K562 (cell line): Measurements from ENCODE around the gene TTC28. TPM values are rescaled to one million over a fixed set of nuclear protein-coding genes. Genes with fewer than 3 reads are reported as not detected.

Experiments used
- ARID2 ChIP-seq: fragments of 450-650 bp; IDR thresholded peaks from 2 replicates; pipeline ENCODE4 v1.6.1; 2017; ENCODE audit warnings: antibody characterized with exemption, mild to moderate bottlenecking
- ARNT ChIP-seq, 2 experiments: fragments of 450-650 bp; IDR thresholded peaks; 2 replicates each; pipeline ENCODE4 v1.6.1; 2016; ENCODE audit warnings: mild to moderate bottlenecking in 1 of 2
- EP300 ChIP-seq: IDR thresholded peaks from 2 replicates; pipeline ENCODE4 v1.6.1; 2012; ENCODE audit warnings: low read length, improper control_type of control experiment
- EP400 ChIP-seq: fragments of 450-650 bp; IDR thresholded peaks from 2 replicates; pipeline ENCODE4 v1.6.1; 2017; ENCODE audit warnings: antibody characterized with exemption, mild to moderate bottlenecking, moderate library complexity
- FOXJ3 ChIP-seq: sonication (generic); formaldehyde crosslinking; IDR thresholded peaks from 2 replicates; pipeline ENCODE4 v1.4.0; 2020; ENCODE audit warnings: mild to moderate bottlenecking, missing genetic modification reagents
- MEF2A ChIP-seq: IDR thresholded peaks from 2 replicates; pipeline ENCODE4 v1.6.1; 2011; ENCODE audit warnings: low read depth, mild to moderate bottlenecking, low read length, moderate library complexity; ENCODE audit not compliant: control insufficient read depth
- MYBL2 ChIP-seq, 2 experiments: fragments of 450-650 bp in 1 of 2; sonication (generic) in 1 of 2; formaldehyde crosslinking in 1 of 2; IDR thresholded peaks; 2 replicates each; pipeline versions ENCODE4 v1.6.1 to v1.8.1; 2017 to 2022; ENCODE audit warnings: borderline replicate concordance in 1 of 2, inconsistent platforms in 1 of 2, low read depth in 1 of 2, mild to moderate bottlenecking in 1 of 2, missing genetic modification reagents in 1 of 2, moderate library complexity in 1 of 2
- PTRF ChIP-seq: fragments of 450-650 bp; IDR thresholded peaks from 2 replicates; pipeline ENCODE4 v1.6.1; 2016; ENCODE audit warnings: mild to moderate bottlenecking, missing genetic modification characterization, missing compliant biosample characterization
- SMC3 ChIP-seq: conservative IDR thresholded peaks from 2 replicates; pipeline ENCODE4 v1.6.1; 2011; ENCODE audit warnings: low read depth, low read length, improper control_type of control experiment; ENCODE audit not compliant: insufficient read depth
- SP1 ChIP-seq: sonication (generic); formaldehyde crosslinking; IDR thresholded peaks from 2 replicates; pipeline ENCODE4 v1.8.1; 2022; ENCODE audit warnings: mild to moderate bottlenecking, missing genetic modification reagents
- TRIM24 ChIP-seq, 2 experiments: fragments of 450-650 bp; IDR thresholded peaks; 2 replicates each; pipeline ENCODE4 v1.6.1; 2016
- ZBTB26 ChIP-seq: fragments of 450-650 bp; formaldehyde crosslinking; IDR thresholded peaks from 2 replicates; pipeline ENCODE4 v1.4.0; 2022; ENCODE audit warnings: missing genetic modification characterization
- ZNF224 ChIP-seq: sonication (generic); formaldehyde crosslinking; IDR thresholded peaks from 2 replicates; pipeline ENCODE4 v1.8.0; 2022; ENCODE audit warnings: mild to moderate bottlenecking, missing genetic modification reagents
- ZNF24 ChIP-seq: fragments of 450-650 bp; IDR thresholded peaks from 2 replicates; pipeline ENCODE4 v1.6.1; 2016
- ZNF699 ChIP-seq: fragments of 250-450 bp; sonication (Bioruptor Pico); IDR thresholded peaks from 2 replicates; pipeline ENCODE4 v1.8.0; 2021; ENCODE audit warnings: mild to moderate bottlenecking, moderate library complexity; ENCODE audit not compliant: insufficient replicate concordance
- ZNF717 ChIP-seq: fragments of 250-450 bp; sonication (Bioruptor Pico); IDR thresholded peaks from 2 replicates; pipeline ENCODE4 v1.5.0; 2021
- polyA plus RNA-seq, 8 experiments: library from polyadenylated mRNA; depleted of rRNA in 4 of 8; stranded (reverse) in 5 of 8; unstranded in 3 of 8; fragments of >200 nt; fragmentation: Nextera tagmentation in 2 of 8; fragmentation: Illumina TruSeq in 1 of 8; extraction: Ambion mirVana in 2 of 8; extraction: Trizol in 1 of 8; gene quantifications; 2 replicates each; pipeline versions ENCODE4 v1.2.1 to v1.2.3, GENCODE V29; 2011 to 2014; ENCODE audit warnings: inconsistent platforms in 1 of 8, missing spikeins in 1 of 8
- total RNA-seq, 7 experiments: library from RNA; depleted of rRNA in 6 of 7; stranded (reverse); fragments of >200 nt in 6 of 7; fragmentation: Illumina TruSeq in 2 of 7; extraction: Trizol in 2 of 7; gene quantifications; 2 replicates each; pipeline versions ENCODE4 v1.2.1 to v1.2.3, GENCODE V29; 2011 to 2021; ENCODE audit warnings: low replicate concordance in 1 of 7
- TF ChIP-seq, protein P1 (sequence below), 3 experiments: IDR thresholded peaks in 2 of 3; conservative IDR thresholded peaks in 1 of 3; 2 replicates each; pipeline ENCODE4 v1.5.1; 2011 to 2012; ENCODE audit warnings: low read length in 3 of 3, mild to moderate bottlenecking in 3 of 3, control low read depth in 2 of 3, improper control_type of control experiment in 1 of 3, inconsistent platforms in 1 of 3, low read depth in 1 of 3, mixed read lengths in 1 of 3, moderate library complexity in 1 of 3; ENCODE audit not compliant: insufficient read depth in 2 of 3
- TF ChIP-seq, protein P2 (sequence below): fragments of 450-650 bp; formaldehyde crosslinking; IDR thresholded peaks from 2 replicates; pipeline ENCODE4 v1.4.0; 2020; ENCODE audit warnings: mild to moderate bottlenecking, mixed read lengths
- TF ChIP-seq, protein P3 (sequence below): fragments of 450-650 bp; formaldehyde crosslinking; IDR thresholded peaks from 2 replicates; pipeline ENCODE4 v1.4.0; 2020; ENCODE audit warnings: mild to moderate bottlenecking, moderate library complexity

Gene TTC28
- total and polyA plus RNA-seq, 9 of the 15 experiments (the other 6 are each of a cell fraction or from before 2014, with no cell fraction given): 0.22 to 10.7 (median 3.1) TPM

DNA sequence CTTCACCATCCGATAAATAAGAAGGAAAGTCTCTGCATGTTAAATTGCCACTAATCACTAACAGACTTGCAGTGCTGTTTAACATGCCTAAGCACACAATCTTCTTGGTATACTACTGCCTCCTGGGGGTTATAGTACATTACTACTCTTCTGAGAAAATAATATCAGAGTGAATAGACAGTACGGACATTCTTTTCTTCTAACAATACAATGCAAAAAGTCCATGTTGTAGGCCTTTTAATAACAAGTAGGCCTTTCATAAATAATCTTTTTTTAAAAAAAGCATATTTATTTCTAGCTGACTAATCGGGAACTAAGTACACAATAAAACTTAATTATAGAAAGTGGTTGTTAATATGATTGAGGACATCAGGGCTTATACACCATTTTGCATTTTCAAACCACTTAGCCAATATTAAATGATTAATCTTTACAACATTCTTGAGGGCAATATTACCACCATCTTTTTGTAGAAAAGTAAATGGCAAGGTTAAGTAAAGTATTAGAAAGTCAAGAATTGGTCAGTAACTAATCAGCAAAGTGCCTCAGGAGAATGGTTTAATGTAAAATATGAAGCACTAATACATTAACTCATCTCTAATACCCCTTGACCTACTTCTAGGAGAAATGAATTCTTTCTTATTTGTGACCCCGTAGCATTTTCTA, 84.7 kb downstream of the TTC28 start (continued):
- TF ChIP-seq EP300 (no peak), EP400 (no peak), ARNT (IDR thresholded peaks at IDR 0.05) (no peak), ZNF699 (CRISPR knock-in tag) (no peak), ZBTB26 (CRISPR knock-in tag) (no peak), MYBL2 (IDR thresholded peaks at IDR 0.05; ENCODE audit: low read depth) (no peak), MYBL2 (CRISPR knock-in tag; IDR thresholded peaks at IDR 0.05; ENCODE audit: borderline replicate concordance) (no peak), ZNF24 (no peak), PTRF (no peak), MEF2A (no peak), ZNF717 (no peak), ARID2 (0 out of 2 replicates have a peak, but pooled peaks have one; percentile 49), TRIM24 (IDR thresholded peaks at IDR 0.05) (no peak), FOXJ3 (no peak), SP1 (CRISPR knock-in tag) (no peak), ZNF224 (CRISPR knock-in tag) (no peak), SMC3 (peak; percentile 66)
- TF ChIP-seq, protein P1, sequence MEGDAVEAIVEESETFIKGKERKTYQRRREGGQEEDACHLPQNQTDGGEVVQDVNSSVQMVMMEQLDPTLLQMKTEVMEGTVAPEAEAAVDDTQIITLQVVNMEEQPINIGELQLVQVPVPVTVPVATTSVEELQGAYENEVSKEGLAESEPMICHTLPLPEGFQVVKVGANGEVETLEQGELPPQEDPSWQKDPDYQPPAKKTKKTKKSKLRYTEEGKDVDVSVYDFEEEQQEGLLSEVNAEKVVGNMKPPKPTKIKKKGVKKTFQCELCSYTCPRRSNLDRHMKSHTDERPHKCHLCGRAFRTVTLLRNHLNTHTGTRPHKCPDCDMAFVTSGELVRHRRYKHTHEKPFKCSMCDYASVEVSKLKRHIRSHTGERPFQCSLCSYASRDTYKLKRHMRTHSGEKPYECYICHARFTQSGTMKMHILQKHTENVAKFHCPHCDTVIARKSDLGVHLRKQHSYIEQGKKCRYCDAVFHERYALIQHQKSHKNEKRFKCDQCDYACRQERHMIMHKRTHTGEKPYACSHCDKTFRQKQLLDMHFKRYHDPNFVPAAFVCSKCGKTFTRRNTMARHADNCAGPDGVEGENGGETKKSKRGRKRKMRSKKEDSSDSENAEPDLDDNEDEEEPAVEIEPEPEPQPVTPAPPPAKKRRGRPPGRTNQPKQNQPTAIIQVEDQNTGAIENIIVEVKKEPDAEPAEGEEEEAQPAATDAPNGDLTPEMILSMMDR (IDR thresholded peaks at IDR 0.05 in 2 of 3, conservative IDR thresholded peaks at IDR 0.05 in 1 of 3; ENCODE audit: insufficient read depth in 2 of 3, low read depth in 1 of 3, low read length in 3 of 3): peak; percentile 48 to 77 (median 53); a peak in 5 of 6 replicates
- TF ChIP-seq, protein P2, sequence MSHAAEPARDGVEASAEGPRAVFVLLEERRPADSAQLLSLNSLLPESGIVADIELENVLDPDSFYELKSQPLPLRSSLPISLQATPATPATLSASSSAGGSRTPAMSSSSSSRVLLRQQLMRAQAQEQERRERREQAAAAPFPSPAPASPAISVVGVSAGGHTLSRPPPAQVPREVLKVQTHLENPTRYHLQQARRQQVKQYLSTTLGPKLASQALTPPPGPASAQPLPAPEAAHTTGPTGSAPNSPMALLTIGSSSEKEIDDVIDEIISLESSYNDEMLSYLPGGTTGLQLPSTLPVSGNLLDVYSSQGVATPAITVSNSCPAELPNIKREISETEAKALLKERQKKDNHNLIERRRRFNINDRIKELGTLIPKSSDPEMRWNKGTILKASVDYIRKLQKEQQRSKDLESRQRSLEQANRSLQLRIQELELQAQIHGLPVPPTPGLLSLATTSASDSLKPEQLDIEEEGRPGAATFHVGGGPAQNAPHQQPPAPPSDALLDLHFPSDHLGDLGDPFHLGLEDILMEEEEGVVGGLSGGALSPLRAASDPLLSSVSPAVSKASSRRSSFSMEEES: no peak
- TF ChIP-seq, protein P3, sequence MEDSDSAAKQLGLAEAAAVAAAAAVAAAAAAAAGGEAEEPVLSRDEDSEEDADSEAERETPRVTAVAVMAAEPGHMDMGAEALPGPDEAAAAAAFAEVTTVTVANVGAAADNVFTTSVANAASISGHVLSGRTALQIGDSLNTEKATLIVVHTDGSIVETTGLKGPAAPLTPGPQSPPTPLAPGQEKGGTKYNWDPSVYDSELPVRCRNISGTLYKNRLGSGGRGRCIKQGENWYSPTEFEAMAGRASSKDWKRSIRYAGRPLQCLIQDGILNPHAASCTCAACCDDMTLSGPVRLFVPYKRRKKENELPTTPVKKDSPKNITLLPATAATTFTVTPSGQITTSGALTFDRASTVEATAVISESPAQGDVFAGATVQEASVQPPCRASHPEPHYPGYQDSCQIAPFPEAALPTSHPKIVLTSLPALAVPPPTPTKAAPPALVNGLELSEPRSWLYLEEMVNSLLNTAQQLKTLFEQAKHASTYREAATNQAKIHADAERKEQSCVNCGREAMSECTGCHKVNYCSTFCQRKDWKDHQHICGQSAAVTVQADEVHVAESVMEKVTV (CRISPR knock-in tag): peak; percentile 72
